ENCODE results near the gene NPS. TPM values are rescaled to one million over a fixed set of nuclear protein-coding genes. Genes with fewer than 3 reads are reported as not detected.

NPS gene
- total RNA-seq, 1 donor from 2014 or later: not detected

DNA sequence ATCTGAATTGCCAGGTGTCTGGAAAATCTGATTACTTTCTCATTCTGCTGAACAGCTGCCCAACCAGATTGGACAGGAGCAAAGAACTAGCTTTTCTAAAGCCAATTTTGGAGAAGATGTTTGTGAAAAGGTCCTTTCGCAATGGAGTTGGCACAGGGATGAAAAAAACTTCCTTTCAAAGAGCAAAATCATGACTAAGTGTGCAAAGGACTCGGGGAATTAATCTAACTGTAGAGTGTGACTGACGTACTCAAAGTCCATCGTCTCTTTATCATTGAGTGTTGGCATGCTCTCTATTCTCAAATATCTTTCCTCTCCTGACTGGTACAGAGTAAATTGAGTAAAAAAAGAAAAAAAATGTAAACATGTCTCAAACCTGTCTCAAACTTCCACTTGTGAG, 3.3 kb downstream of the NPS start:
- no peak overlapping the region for H3K27ac Mint-ChIP-seq (ENCODE audit: unreplicated experiment)
- TF ChIP-seq, protein P1, sequence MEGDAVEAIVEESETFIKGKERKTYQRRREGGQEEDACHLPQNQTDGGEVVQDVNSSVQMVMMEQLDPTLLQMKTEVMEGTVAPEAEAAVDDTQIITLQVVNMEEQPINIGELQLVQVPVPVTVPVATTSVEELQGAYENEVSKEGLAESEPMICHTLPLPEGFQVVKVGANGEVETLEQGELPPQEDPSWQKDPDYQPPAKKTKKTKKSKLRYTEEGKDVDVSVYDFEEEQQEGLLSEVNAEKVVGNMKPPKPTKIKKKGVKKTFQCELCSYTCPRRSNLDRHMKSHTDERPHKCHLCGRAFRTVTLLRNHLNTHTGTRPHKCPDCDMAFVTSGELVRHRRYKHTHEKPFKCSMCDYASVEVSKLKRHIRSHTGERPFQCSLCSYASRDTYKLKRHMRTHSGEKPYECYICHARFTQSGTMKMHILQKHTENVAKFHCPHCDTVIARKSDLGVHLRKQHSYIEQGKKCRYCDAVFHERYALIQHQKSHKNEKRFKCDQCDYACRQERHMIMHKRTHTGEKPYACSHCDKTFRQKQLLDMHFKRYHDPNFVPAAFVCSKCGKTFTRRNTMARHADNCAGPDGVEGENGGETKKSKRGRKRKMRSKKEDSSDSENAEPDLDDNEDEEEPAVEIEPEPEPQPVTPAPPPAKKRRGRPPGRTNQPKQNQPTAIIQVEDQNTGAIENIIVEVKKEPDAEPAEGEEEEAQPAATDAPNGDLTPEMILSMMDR (IDR thresholded peaks at IDR 0.05; ENCODE audit: partially characterized antibody, unreplicated experiment): no peak

DNA sequence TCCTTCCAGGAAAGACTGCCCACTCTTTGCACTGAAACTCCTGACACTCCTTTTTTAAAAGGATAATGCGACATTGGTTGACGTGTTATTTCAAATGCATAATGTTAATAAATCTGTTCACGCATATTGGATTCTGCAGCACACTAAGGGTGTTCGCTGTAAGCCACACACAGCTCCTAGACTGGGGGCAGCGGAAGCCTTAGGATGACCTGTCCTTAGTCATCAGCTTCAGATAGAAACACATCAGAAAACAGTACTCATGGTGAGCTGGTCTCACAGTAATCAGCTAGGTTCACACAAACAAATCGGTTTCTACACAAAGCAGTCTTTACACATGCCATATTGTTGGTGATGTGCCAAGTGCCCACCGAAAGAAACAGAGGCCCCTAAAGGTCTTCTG, 4.3 kb downstream of the NPS start:
- DNase-seq: no peak
- no peaks in the 10 kb centered on the region for H3K36me3 Mint-ChIP-seq (ENCODE audit: unreplicated experiment)
- no peak overlapping the region for H3K27ac Mint-ChIP-seq (ENCODE audit: unreplicated experiment)
- peaks cover 15% of the 10 kb centered on the region for H3K4me1 Mint-ChIP-seq (ENCODE audit: low read depth, unreplicated experiment)
- H3K9me3 Mint-ChIP-seq (ENCODE audit: unreplicated experiment): peaks cover 4% of the 10 kb centered on the region
- peaks cover 2% of the 10 kb centered on the region for H3K27me3 Mint-ChIP-seq (ENCODE audit: unreplicated experiment)
- TF ChIP-seq, protein P1 (IDR thresholded peaks at IDR 0.05; ENCODE audit: partially characterized antibody, unreplicated experiment): no peak
- no peak overlapping the region for H3K4me3 Mint-ChIP-seq (ENCODE audit: unreplicated experiment)

More for the DNA sequence above, 3.3 kb downstream of the NPS start:
- Mint-ChIP-seq H3K27me3 (ENCODE audit: unreplicated experiment) (peaks cover 2% of the 10 kb centered on the region), H3K4me3 (ENCODE audit: unreplicated experiment) (no peak overlapping the region), H3K9me3 (ENCODE audit: unreplicated experiment) (no peaks in the 10 kb centered on the region), H3K36me3 (ENCODE audit: unreplicated experiment) (no peaks in the 10 kb centered on the region), H3K4me1 (ENCODE audit: low read depth, unreplicated experiment) (peaks cover 15% of the 10 kb centered on the region)
- no peak for DNase-seq

- Mint-ChIP-seq H3K27me3 (ENCODE audit: unreplicated experiment) (peaks cover 5% of the 10 kb centered on the region), H3K27ac (ENCODE audit: unreplicated experiment) (no peak overlapping the region), H3K9me3 (ENCODE audit: unreplicated experiment) (peaks cover 4% of the 10 kb centered on the region), H3K4me1 (ENCODE audit: low read depth, unreplicated experiment) (peaks cover 6% of the 10 kb centered on the region), H3K36me3 (ENCODE audit: unreplicated experiment) (no peaks in the 10 kb centered on the region), H3K4me3 (ENCODE audit: unreplicated experiment) (no peak overlapping the region)
- TF ChIP-seq, protein P1 (IDR thresholded peaks at IDR 0.05; ENCODE audit: partially characterized antibody, unreplicated experiment): no peak
- DNase-seq: no peak
Observed at GRCh38 chr10:127556916-127557315, 7.8 kb downstream of the NPS start.

DNA sequence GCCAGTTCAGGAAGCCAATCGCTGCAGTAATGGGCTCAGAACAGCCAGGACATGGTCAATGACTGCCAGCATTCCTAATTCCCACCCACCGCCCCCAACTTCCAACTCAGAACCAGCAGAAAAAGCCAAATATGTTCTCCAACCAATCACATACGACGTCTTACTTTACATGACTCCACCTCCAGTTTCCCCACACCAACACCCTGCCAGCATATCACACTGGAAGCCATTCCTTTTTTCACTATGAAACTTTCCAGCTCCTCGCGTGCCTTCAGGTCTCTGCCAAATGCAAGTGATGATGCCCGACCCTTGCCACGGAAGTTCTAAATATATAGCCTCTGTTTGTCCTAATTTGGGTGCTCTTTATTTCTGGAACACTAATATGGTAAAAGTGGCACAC, 12.5 kb downstream of the NPS start:
- Mint-ChIP-seq H3K4me3 (ENCODE audit: unreplicated experiment) (no peak overlapping the region), H3K9me3 (ENCODE audit: unreplicated experiment) (peaks cover 4% of the 10 kb centered on the region), H3K4me1 (ENCODE audit: low read depth, unreplicated experiment) (no peaks in the 10 kb centered on the region)

More for the DNA sequence above, 12.5 kb downstream of the NPS start:
- Mint-ChIP-seq H3K27ac (ENCODE audit: unreplicated experiment) (no peak overlapping the region), H3K36me3 (ENCODE audit: unreplicated experiment) (no peaks in the 10 kb centered on the region), H3K27me3 (ENCODE audit: unreplicated experiment) (peaks cover 5% of the 10 kb centered on the region)
- TF ChIP-seq, protein P1 (IDR thresholded peaks at IDR 0.05; ENCODE audit: partially characterized antibody, unreplicated experiment): no peak
- no peak for DNase-seq

Measured in glutamatergic neuron (in vitro differentiated cells).